Spleen (tissue), 7 donors: ENCODE results near the gene PTPRC.

ENCODE experiments used
- POLR2A ChIP-seq, 3 donors: fragments of 450-650 bp; IDR thresholded peaks; one replicate each; pipeline ENCODE4 v1.5.1; 2017; ENCODE audit warnings: antibody characterized with exemption in 3 of 3, mild to moderate bottlenecking in 1 of 3
- POLR2AphosphoS5 ChIP-seq, 3 donors: sonication (generic); formaldehyde crosslinking; IDR thresholded peaks; one replicate each; pipeline ENCODE4 v1.5.1; 2017; ENCODE audit warnings: antibody characterized with exemption in 3 of 3
- TF ChIP-seq, protein P1 (sequence below), 11 experiments: fragments of 200-600 bp in 7 of 11; fragments of 450-650 bp in 4 of 11; sonication (generic) in 4 of 11; IDR thresholded peaks in 8 of 11; conservative IDR thresholded peaks in 3 of 11; 1 replicate in 7 of 11; 2 replicates in 4 of 11; pipeline versions ENCODE4 v1.4.0 to v1.8.0; 2016 to 2021; ENCODE audit warnings: antibody characterized with exemption in 11 of 11, inconsistent platforms in 4 of 11, mild to moderate bottlenecking in 1 of 11
- donor health status: DM: no; HTN: no; CAD: no; lungs with moderate emphysema.
- donor health status: DM: no; HTN: no; CAD: no.
- donor health status: DM: no; HTN: no; CAD: no.

DNA sequence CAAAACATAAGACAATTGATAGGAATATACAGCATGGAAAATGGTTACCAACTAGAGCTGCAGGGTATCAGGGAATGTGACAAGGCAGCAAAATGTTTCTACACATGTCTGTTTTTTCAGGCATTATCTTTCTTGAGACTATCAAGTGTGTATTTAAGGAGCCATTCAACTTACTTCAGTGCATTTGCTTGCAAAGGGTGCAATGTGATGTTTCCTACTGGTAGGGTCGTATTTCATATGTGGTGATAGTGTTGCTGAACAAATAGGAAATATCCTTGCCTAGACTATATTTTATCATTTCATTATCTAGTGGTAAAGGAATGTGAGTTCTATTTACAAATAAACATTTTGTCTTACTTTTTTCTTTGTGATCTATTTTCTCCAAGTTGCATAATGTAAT, 42.4 kb downstream of the PTPRC start:
- TF ChIP-seq, protein P1, sequence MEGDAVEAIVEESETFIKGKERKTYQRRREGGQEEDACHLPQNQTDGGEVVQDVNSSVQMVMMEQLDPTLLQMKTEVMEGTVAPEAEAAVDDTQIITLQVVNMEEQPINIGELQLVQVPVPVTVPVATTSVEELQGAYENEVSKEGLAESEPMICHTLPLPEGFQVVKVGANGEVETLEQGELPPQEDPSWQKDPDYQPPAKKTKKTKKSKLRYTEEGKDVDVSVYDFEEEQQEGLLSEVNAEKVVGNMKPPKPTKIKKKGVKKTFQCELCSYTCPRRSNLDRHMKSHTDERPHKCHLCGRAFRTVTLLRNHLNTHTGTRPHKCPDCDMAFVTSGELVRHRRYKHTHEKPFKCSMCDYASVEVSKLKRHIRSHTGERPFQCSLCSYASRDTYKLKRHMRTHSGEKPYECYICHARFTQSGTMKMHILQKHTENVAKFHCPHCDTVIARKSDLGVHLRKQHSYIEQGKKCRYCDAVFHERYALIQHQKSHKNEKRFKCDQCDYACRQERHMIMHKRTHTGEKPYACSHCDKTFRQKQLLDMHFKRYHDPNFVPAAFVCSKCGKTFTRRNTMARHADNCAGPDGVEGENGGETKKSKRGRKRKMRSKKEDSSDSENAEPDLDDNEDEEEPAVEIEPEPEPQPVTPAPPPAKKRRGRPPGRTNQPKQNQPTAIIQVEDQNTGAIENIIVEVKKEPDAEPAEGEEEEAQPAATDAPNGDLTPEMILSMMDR (IDR thresholded peaks at IDR 0.05 in 8 of 11, conservative IDR thresholded peaks at IDR 0.05 in 3 of 11) = no peak
- TF ChIP-seq POLR2A (IDR thresholded peaks at IDR 0.05) (no peak), POLR2AphosphoS5 (IDR thresholded peaks at IDR 0.05) (no peak)
